ENCODE results near the gene ARHGAP1.

ARHGAP1 gene

GRCh38 chr11:46628961-46629360 lies 71.5 kb downstream of the ARHGAP1 start:
- TF ChIP-seq CTCF (IDR thresholded peaks at IDR 0.05; ENCODE audit: low read depth, low read length), result no peak
- DNase-seq (ENCODE audit: low read depth in 2 of 2), result no peak
- H3K4me3 ChIP-seq (replicated peaks in 1 of 2; ENCODE audit: low read depth in 2 of 2, low read length in 2 of 2), result no peak overlapping the region
